WTC11 (cell line): ENCODE results near the gene ZNF584. TPM values are rescaled to one million over a fixed set of nuclear protein-coding genes. Genes with fewer than 3 reads are reported as not detected.

ENCODE experiments used
- ATAC-seq: fragments of 200-7000 bp; cut with Tn5 transposase; 2 replicates; pipeline ENCODE4 v1.10.0; 2021; ENCODE audit warnings: mild to moderate bottlenecking, moderate library complexity
- CTCF ChIA-PET: fragments of 300-600 bp; sonication (Branson Sonifier 250); formaldehyde crosslinking; loops from one replicate; lab custom pipeline; 2021; ENCODE audit warnings: antibody characterized with exemption; lab: Charles Lee
- POLR2A ChIA-PET: fragments of 350-600 bp; sonication (Branson Sonifier 250); formaldehyde crosslinking; loops from one replicate; lab custom pipeline; 2021; ENCODE audit warnings: antibody characterized with exemption; lab: Charles Lee
- DNase-seq: peaks from one replicate; pipeline ENCODE4 v3.0.0; 2021; ENCODE audit warnings: low spot score
- H3K27ac Mint-ChIP-seq: 2 replicates; pipeline ENCODE4 v1.8.0; 2021; ENCODE audit warnings: mixed read lengths
- H3K27me3 Mint-ChIP-seq: 2 replicates; pipeline ENCODE4 v1.8.0; 2021; ENCODE audit warnings: low read depth, mild to moderate bottlenecking, moderate library complexity, mixed read lengths
- H3K36me3 Mint-ChIP-seq: 2 replicates; pipeline ENCODE4 v1.8.0; 2021; ENCODE audit warnings: mixed read lengths
- H3K4me1 Mint-ChIP-seq: 2 replicates; pipeline ENCODE4 v1.8.0; 2022; ENCODE audit warnings: mixed read lengths
- H3K4me3 Mint-ChIP-seq: 2 replicates; pipeline ENCODE4 v1.8.0; 2021; ENCODE audit warnings: mild to moderate bottlenecking, moderate library complexity, mixed read lengths
- H3K9me3 Mint-ChIP-seq: 2 replicates; pipeline ENCODE4 v1.8.0; 2021; ENCODE audit warnings: mixed read lengths
- AFF4 ChIP-seq: sonication (generic); formaldehyde crosslinking; IDR thresholded peaks from 2 replicates; pipeline ENCODE4 v1.8.1; 2023; ENCODE audit warnings: mild to moderate bottlenecking, missing genetic modification reagents, borderline replicate concordance
- ATF3 ChIP-seq: sonication (generic); formaldehyde crosslinking; conservative IDR thresholded peaks from 2 replicates; pipeline ENCODE4 v1.8.1; 2022; ENCODE audit warnings: mild to moderate bottlenecking, missing genetic modification reagents
- CREM ChIP-seq: sonication (generic); formaldehyde crosslinking; IDR thresholded peaks from 2 replicates; pipeline ENCODE4 v1.8.1; 2022; ENCODE audit warnings: mild to moderate bottlenecking, missing genetic modification reagents, moderate library complexity
- FOXP1 ChIP-seq: sonication (generic); formaldehyde crosslinking; IDR thresholded peaks from 2 replicates; pipeline ENCODE4 v1.8.0; 2022; ENCODE audit warnings: missing genetic modification reagents, mild to moderate bottlenecking, moderate library complexity, borderline replicate concordance
- HMGA2 ChIP-seq: fragments of 250-450 bp; sonication (Bioruptor Pico); IDR thresholded peaks from 2 replicates; pipeline ENCODE4 v1.4.0; 2021; ENCODE audit warnings: mild to moderate bottlenecking, moderate library complexity
- MAX ChIP-seq: sonication (generic); formaldehyde crosslinking; IDR thresholded peaks from 2 replicates; pipeline ENCODE4 v1.8.0; 2022; ENCODE audit warnings: mild to moderate bottlenecking, missing genetic modification reagents
- MYBL2 ChIP-seq: sonication (generic); formaldehyde crosslinking; IDR thresholded peaks from 2 replicates; pipeline ENCODE4 v1.8.1; 2023; ENCODE audit warnings: mild to moderate bottlenecking, moderate library complexity, missing genetic modification reagents
- NR2C2 ChIP-seq: sonication (generic); formaldehyde crosslinking; IDR thresholded peaks from 2 replicates; pipeline ENCODE4 v1.8.0; 2022; ENCODE audit warnings: mild to moderate bottlenecking, missing genetic modification reagents
- OVOL2 ChIP-seq: fragments of 250-450 bp; sonication (Bioruptor Pico); IDR thresholded peaks from 2 replicates; pipeline ENCODE4 v1.9.0; 2021; ENCODE audit warnings: mild to moderate bottlenecking, borderline replicate concordance
- SMAD4 ChIP-seq: sonication (generic); formaldehyde crosslinking; IDR thresholded peaks from 2 replicates; pipeline ENCODE4 v1.8.0; 2022; ENCODE audit warnings: mild to moderate bottlenecking, missing genetic modification reagents
- total RNA-seq: library from RNA; stranded (reverse); gene quantifications from 3 replicates; pipeline ENCODE4 v1.2.3, GENCODE V29; 2021
- TF ChIP-seq, protein P1 (sequence below): sonication (generic); formaldehyde crosslinking; IDR thresholded peaks from 2 replicates; pipeline ENCODE4 v1.8.1; 2023; ENCODE audit warnings: mild to moderate bottlenecking, moderate library complexity, missing genetic modification reagents
- TF ChIP-seq, protein P2 (sequence below): sonication (generic); formaldehyde crosslinking; IDR thresholded peaks from 2 replicates; pipeline ENCODE4 v1.8.1; 2022; ENCODE audit warnings: low read depth, missing genetic modification reagents, borderline replicate concordance
- TF ChIP-seq, protein P3 (sequence below): sonication (generic); formaldehyde crosslinking; IDR thresholded peaks from 2 replicates; pipeline ENCODE4 v1.8.1; 2022; ENCODE audit warnings: mild to moderate bottlenecking, moderate library complexity, missing genetic modification reagents

Gene ZNF584
- total RNA-seq, 1 experiment from 2014 or later = 6.8 TPM

DNA sequence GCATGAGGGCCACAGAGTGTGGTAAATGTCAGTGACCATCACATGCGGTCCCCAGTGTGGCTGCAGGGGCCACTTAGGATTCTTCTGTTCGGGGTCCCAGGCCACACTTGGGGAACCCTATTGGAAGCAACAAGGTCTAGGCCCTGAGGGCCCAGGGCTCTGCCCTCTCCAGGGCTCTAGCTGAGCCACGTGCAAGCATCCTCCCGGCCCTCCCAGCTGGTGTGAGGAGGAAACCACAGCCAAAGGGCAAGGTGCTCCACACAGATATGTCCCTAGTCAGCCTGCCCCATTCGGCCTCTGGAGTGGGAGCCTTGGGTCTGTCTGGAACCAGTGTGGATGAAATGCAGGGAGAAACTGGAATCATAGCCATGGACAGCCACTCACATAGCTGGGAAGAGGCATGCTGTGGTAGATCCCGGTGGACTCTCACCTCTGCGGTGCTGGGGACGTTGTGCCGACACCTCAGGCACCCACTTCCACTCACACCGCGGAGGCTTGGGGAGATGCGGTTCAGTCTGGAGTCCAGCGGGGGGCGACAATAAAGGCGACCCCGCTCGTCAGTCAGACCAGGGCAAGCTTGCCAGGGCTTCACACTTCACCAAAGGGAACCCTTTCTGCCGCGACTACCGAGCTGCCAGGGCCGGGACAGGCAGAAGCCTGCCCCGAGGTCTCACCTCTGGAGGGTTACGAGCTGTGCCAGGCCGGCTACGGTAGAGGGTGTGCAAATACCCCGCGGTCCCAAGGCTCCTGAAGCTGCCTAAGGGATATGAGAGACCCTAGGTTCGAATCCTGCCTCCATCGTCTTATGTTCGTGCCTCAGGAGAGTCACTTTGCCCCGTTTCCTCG, 41.6 kb upstream of the ZNF584 start:
- no peak for DNase-seq

More for the DNA sequence above, 41.6 kb upstream of the ZNF584 start:
- no peak overlapping the region; the same call in 1 of the 2 replicates for H3K27ac Mint-ChIP-seq
- no peak for ATAC-seq
- TF ChIP-seq OVOL2 (CRISPR knock-in tag) (no peak), MAX (no peak), CREM (CRISPR knock-in tag) (no peak), FOXP1 (CRISPR knock-in tag) (no peak), SMAD4 (no peak), HMGA2 (CRISPR knock-in tag) (no peak), NR2C2 (no peak), ATF3 (CRISPR knock-in tag) (no peak), MYBL2 (no peak), AFF4 (CRISPR knock-in tag) (no peak)
- TF ChIP-seq, protein P1, sequence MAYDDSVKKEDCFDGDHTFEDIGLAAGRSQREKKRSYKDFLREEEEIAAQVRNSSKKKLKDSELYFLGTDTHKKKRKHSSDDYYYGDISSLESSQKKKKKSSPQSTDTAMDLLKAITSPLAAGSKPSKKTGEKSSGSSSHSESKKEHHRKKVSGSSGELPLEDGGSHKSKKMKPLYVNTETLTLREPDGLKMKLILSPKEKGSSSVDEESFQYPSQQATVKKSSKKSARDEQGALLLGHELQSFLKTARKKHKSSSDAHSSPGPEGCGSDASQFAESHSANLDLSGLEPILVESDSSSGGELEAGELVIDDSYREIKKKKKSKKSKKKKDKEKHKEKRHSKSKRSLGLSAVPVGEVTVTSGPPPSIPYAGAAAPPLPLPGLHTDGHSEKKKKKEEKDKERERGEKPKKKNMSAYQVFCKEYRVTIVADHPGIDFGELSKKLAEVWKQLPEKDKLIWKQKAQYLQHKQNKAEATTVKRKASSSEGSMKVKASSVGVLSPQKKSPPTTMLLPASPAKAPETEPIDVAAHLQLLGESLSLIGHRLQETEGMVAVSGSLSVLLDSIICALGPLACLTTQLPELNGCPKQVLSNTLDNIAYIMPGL = no peak
- TF ChIP-seq, protein P2, sequence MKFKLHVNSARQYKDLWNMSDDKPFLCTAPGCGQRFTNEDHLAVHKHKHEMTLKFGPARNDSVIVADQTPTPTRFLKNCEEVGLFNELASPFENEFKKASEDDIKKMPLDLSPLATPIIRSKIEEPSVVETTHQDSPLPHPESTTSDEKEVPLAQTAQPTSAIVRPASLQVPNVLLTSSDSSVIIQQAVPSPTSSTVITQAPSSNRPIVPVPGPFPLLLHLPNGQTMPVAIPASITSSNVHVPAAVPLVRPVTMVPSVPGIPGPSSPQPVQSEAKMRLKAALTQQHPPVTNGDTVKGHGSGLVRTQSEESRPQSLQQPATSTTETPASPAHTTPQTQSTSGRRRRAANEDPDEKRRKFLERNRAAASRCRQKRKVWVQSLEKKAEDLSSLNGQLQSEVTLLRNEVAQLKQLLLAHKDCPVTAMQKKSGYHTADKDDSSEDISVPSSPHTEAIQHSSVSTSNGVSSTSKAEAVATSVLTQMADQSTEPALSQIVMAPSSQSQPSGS (CRISPR knock-in tag) = no peak
- TF ChIP-seq, protein P3, sequence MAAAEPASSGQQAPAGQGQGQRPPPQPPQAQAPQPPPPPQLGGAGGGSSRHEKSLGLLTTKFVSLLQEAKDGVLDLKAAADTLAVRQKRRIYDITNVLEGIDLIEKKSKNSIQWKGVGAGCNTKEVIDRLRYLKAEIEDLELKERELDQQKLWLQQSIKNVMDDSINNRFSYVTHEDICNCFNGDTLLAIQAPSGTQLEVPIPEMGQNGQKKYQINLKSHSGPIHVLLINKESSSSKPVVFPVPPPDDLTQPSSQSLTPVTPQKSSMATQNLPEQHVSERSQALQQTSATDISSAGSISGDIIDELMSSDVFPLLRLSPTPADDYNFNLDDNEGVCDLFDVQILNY = no peak
- ChIA-PET CTCF (no interaction called here), POLR2A (no interaction called here)
- no peaks in the 10 kb centered on the region for H3K4me1 Mint-ChIP-seq
- H3K36me3 Mint-ChIP-seq = no peaks in the 10 kb centered on the region
- H3K27me3 Mint-ChIP-seq = no peaks in the 10 kb centered on the region
- no peaks in the 10 kb centered on the region for H3K9me3 Mint-ChIP-seq
- H3K4me3 Mint-ChIP-seq = no peak overlapping the region
